Measurements from ENCODE around the gene RCC1.
"Not testable (repeated sequence)": the region's sequence is repeated elsewhere in the genome, so short reads cannot be mapped to it uniquely, and the experiment has no call there.

Gene RCC1

GRCh38 chr1:28586585-28587391 lies 80.9 kb downstream of the RCC1 start:
- not testable (repeated sequence) for DNase-seq (ENCODE audit: low spot score); FAIRE-seq
